Peyer's patch (tissue), 4 donors: ENCODE data around the gene SCO1. TPM values are rescaled to one million over a fixed set of nuclear protein-coding genes. Genes with fewer than 3 reads are reported as not detected.

Experiments
- DNase-seq, 3 donors: peaks; one replicate each; pipeline ENCODE4 v3.0.0-alpha.2; 2017 to 2019
- H3K27ac ChIP-seq, 4 donors: fragments of 200-600 bp; sonication (generic); one replicate each; pipeline ENCODE4 v1.5.1; 2016 to 2019
- H3K27me3 ChIP-seq, 2 donors: fragments of 200-600 bp; sonication (generic); one replicate each; pipeline ENCODE4 v1.5.1; 2019
- H3K36me3 ChIP-seq, 3 donors: fragments of 200-600 bp; sonication (generic); one replicate each; pipeline ENCODE4 v1.5.1; 2016 to 2019
- H3K4me1 ChIP-seq, 4 donors: fragments of 200-600 bp; sonication (generic); one replicate each; pipeline ENCODE4 v1.5.1; 2016 to 2019
- H3K4me3 ChIP-seq, 4 donors: fragments of 200-600 bp; sonication (generic); 1 replicate in 3 of 4; 2 replicates in 1 of 4; pipeline ENCODE4 v1.5.1; 2016 to 2019; ENCODE audit warnings: mild to moderate bottlenecking in 1 of 4
- H3K9me3 ChIP-seq, 4 donors: fragments of 200-600 bp; sonication (generic); one replicate each; pipeline ENCODE4 v1.5.1; 2016 to 2019; ENCODE audit warnings: mild to moderate bottlenecking in 1 of 4
- POLR2A ChIP-seq, 2 donors: fragments of 450-650 bp; IDR thresholded peaks; one replicate each; pipeline ENCODE4 v1.5.1; 2017; ENCODE audit warnings: antibody characterized with exemption in 2 of 2, mild to moderate bottlenecking in 2 of 2, moderate library complexity in 2 of 2
- total RNA-seq, 4 donors: library from RNA; depleted of rRNA; stranded (reverse); fragments of >200 nt; gene quantifications; one replicate each; pipeline ENCODE4 v1.1.0, GENCODE V29; 2016
- TF ChIP-seq, protein P1 (sequence below), 6 experiments: fragments of 450-650 bp in 4 of 6; fragments of 200-600 bp in 2 of 6; sonication (generic) in 1 of 6; IDR thresholded peaks; one replicate each; pipeline ENCODE4 v1.5.1; 2017 to 2019; ENCODE audit warnings: antibody characterized with exemption in 6 of 6, mild to moderate bottlenecking in 3 of 6, moderate library complexity in 1 of 6

Gene SCO1
- total RNA-seq, 4 donors from 2014 or later = 12.4 to 28.6 (median 19.5) TPM

DNA sequence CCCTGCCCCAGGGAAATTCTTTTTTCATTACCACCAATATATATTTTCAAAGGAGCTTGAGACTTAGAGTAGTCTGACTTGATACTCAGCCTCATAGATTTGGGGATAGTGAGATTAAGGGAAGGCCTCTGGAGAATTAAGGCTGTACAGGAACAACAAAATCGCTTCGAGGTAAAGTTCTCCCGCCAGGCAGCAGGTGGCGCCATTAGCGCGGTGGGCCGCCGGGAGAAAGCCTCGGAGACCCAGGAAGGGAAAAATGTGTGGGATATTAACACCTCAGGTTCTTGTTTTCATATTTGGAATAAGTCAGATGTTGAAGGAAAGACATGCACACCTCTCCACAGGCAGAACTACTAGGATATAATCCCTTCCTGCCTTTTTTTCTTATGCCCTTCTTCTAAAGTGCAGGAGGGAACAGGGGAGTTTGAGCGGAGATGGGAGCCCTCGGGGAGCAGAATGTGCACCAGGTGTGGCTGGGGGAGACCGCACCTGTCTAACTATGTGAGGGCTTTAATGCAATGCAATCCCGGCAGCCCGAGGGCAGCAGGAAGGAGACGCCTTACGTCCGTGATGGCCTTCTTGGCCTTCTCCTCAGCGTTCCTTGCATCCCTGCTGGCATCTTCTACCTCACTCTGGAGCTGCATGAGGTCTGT lies 66.2 kb downstream of the SCO1 start:
- H3K27ac ChIP-seq = no peak overlapping the region
- no peak overlapping the region for H3K4me3 ChIP-seq
- H3K9me3 ChIP-seq = no peaks in the 10 kb centered on the region
- H3K27me3 ChIP-seq = no peaks in the 10 kb centered on the region
- no peaks in the 10 kb centered on the region for H3K4me1 ChIP-seq
- H3K36me3 ChIP-seq = peaks cover 0 to 6% (median 0%) of the 10 kb centered on the region in 3 donors
- peak in 1 of 3 donors; percentile 62 for DNase-seq
- TF ChIP-seq, protein P1, sequence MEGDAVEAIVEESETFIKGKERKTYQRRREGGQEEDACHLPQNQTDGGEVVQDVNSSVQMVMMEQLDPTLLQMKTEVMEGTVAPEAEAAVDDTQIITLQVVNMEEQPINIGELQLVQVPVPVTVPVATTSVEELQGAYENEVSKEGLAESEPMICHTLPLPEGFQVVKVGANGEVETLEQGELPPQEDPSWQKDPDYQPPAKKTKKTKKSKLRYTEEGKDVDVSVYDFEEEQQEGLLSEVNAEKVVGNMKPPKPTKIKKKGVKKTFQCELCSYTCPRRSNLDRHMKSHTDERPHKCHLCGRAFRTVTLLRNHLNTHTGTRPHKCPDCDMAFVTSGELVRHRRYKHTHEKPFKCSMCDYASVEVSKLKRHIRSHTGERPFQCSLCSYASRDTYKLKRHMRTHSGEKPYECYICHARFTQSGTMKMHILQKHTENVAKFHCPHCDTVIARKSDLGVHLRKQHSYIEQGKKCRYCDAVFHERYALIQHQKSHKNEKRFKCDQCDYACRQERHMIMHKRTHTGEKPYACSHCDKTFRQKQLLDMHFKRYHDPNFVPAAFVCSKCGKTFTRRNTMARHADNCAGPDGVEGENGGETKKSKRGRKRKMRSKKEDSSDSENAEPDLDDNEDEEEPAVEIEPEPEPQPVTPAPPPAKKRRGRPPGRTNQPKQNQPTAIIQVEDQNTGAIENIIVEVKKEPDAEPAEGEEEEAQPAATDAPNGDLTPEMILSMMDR (IDR thresholded peaks at IDR 0.05) = peak in 5 of 6 experiments; percentile 50 to 72 (median 55)
- TF ChIP-seq POLR2A (IDR thresholded peaks at IDR 0.05) = no peak

DNA sequence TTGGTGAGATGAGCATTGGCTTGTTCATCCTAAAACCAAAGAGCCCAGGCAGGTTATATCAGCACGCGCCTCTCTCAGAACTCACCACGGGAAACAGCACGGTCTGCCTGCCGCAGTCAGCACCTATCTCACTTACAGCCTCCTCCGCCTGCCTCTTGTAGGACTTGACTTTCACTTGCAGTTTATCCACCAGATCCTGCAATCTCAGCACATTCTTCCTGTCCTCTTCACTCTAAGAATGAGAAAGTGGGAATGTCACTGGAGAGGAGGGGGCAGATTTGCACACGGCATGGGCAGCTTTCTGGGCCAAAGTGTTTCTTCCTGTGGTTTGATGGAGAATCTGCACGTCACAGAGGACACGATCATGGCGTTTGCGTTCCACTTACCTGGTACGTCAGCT lies 67.6 kb downstream of the SCO1 start:
- TF ChIP-seq, protein P1 (IDR thresholded peaks at IDR 0.05) = no peak
- TF ChIP-seq POLR2A (IDR thresholded peaks at IDR 0.05) = no peak
- Histone ChIP-seq H3K36me3 (peaks cover 0 to 6% (median 0%) of the 10 kb centered on the region in 3 donors), H3K27ac (no peak overlapping the region), H3K27me3 (no peaks in the 10 kb centered on the region), H3K4me1 (no peaks in the 10 kb centered on the region), H3K4me3 (no peak overlapping the region), H3K9me3 (no peaks in the 10 kb centered on the region)
- DNase-seq = no peak

DNA sequence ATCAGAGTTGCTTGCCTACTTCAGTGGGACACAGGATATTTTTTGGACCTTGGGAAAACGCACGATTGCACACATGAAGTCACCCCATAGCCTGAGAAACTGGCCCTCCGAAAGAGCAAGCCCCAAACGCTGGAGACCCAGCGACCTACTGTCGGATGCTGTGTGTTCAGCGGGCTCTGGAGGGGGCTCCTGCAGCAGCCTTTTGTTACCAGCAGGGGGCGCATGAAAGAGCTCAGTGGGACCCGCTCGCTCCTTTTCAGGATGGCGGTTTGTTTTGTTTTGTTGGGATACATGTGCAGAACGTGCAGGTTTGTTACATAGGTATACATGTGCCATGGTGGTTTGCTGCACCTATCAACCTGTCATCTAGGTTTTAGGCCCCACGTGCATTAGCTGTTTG lies 68.6 kb downstream of the SCO1 start:
- no peak overlapping the region for H3K4me3 ChIP-seq
- H3K27ac ChIP-seq = no peak overlapping the region
- H3K9me3 ChIP-seq = no peaks in the 10 kb centered on the region
- no peaks in the 10 kb centered on the region for H3K4me1 ChIP-seq
- TF ChIP-seq, protein P1 (IDR thresholded peaks at IDR 0.05) = peak in 1 of 6 experiments; percentile 12
- TF ChIP-seq POLR2A (IDR thresholded peaks at IDR 0.05) = no peak
- H3K36me3 ChIP-seq = peaks cover 0 to 6% (median 0%) of the 10 kb centered on the region in 3 donors
- no peak for DNase-seq
- no peaks in the 10 kb centered on the region for H3K27me3 ChIP-seq

DNA sequence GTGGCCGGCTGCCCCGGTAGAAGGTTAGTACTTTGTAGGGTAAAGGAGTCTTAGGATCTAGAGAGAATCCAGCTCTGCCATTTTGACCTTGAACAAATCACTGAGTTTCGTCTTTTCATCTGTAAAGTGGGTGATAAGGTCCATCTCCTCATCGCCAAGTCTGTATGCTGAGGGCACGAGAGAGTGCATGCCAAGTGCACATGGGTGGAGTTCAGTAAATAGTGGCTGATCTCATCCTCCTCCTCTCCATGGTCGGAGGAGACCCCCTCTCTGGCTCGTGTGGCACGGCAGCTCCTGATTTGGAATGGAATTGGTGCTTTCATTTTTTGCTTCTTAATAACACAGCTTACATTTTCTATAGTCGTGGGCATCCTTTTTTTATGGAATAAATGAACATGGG lies 70.9 kb downstream of the SCO1 start:
- no peaks in the 10 kb centered on the region for H3K4me1 ChIP-seq
- no peaks in the 10 kb centered on the region for H3K9me3 ChIP-seq
- H3K4me3 ChIP-seq = no peak overlapping the region
- DNase-seq = no peak
- TF ChIP-seq, protein P1 (IDR thresholded peaks at IDR 0.05) = no peak
- TF ChIP-seq POLR2A (IDR thresholded peaks at IDR 0.05) = no peak
- no peak overlapping the region for H3K27ac ChIP-seq
- peaks cover 0 to 6% (median 0%) of the 10 kb centered on the region in 3 donors for H3K36me3 ChIP-seq
- no peaks in the 10 kb centered on the region for H3K27me3 ChIP-seq

DNA sequence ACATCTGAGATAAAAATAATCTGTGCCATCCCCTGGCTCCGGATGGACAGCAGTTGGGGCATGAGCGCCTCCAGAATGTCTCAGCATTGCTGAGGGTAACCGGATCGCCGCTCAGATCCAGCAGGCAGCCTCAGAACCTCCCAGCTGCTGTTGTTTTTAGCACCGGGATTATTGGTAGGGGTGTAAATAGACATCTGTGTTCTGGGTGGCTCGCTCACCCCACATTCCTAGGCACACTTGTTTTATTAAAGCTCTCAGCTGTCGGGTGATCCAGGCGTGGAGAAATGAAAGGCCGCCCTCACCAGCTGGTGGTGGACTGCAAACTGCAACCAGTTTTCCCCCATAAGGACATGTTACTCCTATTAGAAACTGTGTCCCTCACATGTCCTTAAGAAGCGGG lies 72.4 kb downstream of the SCO1 start:
- no peaks in the 10 kb centered on the region for H3K9me3 ChIP-seq
- TF ChIP-seq, protein P1 (IDR thresholded peaks at IDR 0.05) = no peak
- TF ChIP-seq POLR2A (IDR thresholded peaks at IDR 0.05) = no peak

More for the DNA sequence above, 72.4 kb downstream of the SCO1 start:
- Histone ChIP-seq H3K4me3 (no peak overlapping the region), H3K4me1 (no peaks in the 10 kb centered on the region), H3K27ac (no peak overlapping the region), H3K36me3 (peaks cover 0 to 4% (median 0%) of the 10 kb centered on the region in 3 donors), H3K27me3 (no peaks in the 10 kb centered on the region)
- DNase-seq = no peak
